Stimulated activated CD8-positive, alpha-beta memory T cell treated with anti-CD3 and anti-CD28 coated beads, Interleukin-7, amount 100 ng/mL, for 48 hours (primary cell): ENCODE data around the gene AUP1.
A peak's percentile ranks its signal among the peaks of the same experiment; 100 is the strongest.
"Not testable (repeated sequence)": the region's sequence is repeated elsewhere in the genome, so short reads cannot be mapped to it uniquely, and the experiment has no call there.

ENCODE experiments used
- DNase-seq, 2 donors: peaks; one replicate each; pipeline ENCODE4 v3.0.0-alpha.2; 2020; ENCODE audit warnings: low read depth in 1 of 2; ENCODE audit errors: extremely low read depth in 1 of 2

The AUP1 gene

DNA sequence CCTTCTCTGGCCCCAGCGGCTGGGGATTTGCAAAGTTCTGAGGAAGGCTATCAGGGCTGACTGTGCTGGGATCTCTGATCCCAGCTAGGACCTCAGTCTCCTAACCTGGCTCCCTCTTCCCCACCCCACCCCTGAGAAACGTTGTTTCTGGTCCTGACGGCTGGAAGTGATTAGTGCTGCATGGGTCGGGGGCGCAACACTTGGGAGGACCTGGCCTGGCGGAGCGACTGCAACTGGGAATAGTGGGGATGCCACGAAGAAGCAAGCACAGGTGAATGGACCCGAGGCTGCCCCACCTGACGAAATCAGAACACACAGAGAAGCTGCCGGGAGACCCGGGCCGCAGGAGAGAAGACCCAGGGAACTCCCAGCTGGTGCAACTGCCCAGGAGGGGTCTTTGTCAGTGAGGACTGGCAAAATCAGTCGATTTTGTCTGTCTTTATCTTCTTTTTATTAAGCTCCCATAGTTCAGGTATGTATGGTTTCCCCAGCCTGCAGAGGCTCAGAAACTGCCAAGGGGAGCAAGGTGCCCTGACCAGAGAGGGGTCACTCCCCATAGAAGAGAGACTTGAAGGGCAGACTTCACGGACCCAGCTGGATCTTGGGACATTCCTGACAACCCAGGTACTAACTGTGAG is 29.4 kb downstream of the AUP1 start:
- DNase-seq: no peak

DNA sequence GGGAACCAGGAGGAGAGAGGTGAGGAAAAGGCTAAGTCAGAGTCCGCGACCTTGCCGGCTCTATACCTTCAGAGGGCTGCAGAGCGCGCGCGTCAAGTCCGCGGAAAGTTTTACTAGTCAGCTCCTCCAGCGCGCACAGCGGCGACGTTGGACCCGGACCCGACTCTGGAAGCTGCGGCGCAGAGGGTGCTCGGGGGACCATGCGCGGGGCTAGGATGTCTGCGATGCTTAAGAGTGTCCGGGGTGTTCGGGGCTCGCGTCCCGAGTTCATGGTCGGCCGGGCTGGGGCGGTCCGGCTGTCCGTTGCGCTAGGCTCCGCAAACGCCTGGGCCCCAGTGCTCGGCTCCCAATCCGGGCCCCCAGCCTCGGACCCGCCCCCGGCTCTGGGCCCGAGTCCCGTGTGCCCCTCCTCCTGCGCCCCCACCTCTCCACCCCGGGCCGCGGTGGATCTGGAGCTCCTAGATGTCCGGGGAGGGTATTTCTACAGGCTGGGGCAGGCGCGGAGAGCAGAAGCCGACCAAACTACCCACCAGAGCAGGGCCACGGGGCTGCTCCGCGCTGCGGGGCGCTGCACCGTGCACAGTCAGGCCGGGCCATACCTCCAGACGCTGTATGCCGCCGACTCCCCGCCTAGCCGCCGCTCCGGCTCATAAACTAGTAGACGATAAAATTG is 30.1 kb downstream of the AUP1 start, which contains the start of gene LBX2:
TSS of gene LBX2 (minus strand) at position 337 of the 673 bp plus-strand sequence. CDS start at position 271, 66 bp downstream.
- DNase-seq: no peak

GRCh38 chr2:74498500-74499266 is 30.8 kb downstream of the AUP1 start:
- DNase-seq: no peak

DNA sequence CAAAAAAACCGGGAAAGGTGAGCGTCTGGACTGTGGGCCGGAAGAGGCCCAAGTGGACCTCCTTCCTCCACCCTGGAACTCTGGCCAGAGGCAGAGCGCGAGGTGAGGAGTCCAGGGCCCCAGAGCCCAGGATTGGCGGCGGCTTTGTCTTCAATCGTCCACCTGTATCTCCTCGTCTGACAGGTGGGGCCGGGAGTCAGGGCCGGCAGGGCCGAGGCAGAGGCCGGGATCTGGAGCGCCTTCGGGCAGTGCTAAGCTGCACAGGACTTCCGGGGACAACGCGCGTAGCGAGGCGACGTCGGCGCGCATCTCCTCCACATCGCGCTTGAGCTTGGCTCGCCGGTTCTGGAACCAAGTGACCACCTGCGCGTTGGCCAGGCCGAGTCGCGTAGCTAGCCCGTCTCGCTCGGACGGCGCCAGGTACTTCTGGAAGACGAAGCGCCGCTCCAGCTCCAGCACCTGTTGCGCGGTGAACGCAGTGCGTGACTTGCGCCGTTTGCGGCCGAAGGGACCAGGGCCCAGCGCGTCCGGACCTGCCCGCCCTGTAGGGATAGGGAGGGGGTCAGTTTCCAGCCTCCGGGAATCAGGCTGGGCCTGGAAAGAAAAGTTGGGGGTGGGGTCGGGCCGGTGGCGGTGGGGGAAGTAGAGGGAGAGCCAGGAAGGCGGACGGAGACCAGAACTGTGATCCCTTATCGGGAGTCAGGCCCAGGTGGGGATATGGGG is 31.6 kb downstream of the AUP1 start:
- DNase-seq: no peak

DNA sequence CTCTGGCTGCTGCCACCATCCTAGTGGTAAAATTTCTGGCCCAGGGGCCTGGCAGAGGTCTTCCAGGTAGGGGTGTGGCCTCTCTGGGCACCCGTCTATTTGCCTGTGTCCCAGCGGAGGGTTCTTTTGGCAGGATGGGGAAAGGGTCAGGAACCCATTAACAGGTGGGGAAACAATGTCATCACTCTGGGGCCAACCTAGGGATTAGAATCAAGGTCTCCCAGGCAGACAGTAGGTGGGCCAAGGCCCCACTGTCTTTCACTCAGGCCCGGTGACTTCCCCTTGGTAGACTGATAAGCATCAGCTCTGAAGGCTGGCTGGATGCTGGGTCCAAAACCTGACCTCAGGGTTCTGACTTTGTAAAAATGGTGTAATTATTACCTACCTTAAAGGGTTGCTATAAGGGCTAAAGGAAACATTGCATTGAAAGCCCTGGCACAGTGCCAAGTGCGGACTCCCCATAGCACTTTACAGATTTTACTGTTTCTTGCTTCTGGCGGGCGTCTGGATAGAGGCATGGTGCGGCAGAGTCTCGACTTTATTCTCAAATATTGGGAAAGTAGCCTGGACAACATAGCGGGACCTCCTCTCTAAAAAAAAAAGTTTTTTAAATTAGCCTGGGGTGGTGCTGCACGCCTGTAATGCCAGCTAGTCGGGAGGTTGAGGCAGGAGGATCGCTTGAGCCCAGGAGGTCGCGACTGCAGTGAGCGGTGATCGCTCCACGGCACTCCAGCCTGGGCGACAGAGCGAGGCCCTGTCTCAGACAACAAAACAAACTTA is 32.3 kb downstream of the AUP1 start:
- no peak for DNase-seq

DNA sequence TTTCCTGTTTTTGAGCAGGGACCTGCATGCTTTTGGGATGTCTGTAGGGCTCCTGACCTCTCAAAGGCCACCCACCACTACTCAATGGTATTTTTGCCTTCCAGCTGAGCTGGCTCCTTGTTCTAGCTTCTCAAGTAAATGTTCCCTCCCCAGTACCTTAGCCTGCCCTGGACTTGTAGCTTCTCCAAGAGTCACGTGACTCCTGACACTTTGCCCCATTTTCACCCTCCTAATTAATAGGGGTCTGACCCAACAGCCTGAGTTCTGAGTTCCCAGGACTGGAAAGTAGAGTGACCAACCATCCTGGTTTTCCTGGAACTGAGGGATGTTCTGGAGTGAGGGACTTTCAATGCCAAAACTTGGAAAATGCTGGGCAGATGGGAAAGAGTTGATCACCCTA is 34.1 kb downstream of the AUP1 start:
- DNase-seq: no peak

DNA sequence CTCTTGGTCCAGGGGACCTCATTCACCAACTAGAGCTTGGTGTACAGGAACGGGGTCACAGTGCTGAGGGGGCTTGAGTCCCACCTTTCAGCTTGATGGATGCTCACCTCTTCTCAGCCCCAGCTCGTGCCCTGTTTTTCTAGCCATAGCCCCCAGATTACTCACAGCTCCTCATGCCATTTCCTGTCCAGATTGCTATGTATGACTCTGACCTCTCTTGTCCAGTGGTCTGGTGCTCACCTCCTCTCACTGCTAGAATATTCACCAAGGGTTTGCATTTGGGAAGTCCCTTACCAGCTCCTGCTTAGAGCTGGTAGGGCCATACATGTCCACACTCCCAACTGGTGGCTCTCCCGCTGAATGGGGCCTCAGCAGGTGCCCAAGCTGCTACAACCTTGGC is 36.0 kb downstream of the AUP1 start:
- no peak for DNase-seq

DNA sequence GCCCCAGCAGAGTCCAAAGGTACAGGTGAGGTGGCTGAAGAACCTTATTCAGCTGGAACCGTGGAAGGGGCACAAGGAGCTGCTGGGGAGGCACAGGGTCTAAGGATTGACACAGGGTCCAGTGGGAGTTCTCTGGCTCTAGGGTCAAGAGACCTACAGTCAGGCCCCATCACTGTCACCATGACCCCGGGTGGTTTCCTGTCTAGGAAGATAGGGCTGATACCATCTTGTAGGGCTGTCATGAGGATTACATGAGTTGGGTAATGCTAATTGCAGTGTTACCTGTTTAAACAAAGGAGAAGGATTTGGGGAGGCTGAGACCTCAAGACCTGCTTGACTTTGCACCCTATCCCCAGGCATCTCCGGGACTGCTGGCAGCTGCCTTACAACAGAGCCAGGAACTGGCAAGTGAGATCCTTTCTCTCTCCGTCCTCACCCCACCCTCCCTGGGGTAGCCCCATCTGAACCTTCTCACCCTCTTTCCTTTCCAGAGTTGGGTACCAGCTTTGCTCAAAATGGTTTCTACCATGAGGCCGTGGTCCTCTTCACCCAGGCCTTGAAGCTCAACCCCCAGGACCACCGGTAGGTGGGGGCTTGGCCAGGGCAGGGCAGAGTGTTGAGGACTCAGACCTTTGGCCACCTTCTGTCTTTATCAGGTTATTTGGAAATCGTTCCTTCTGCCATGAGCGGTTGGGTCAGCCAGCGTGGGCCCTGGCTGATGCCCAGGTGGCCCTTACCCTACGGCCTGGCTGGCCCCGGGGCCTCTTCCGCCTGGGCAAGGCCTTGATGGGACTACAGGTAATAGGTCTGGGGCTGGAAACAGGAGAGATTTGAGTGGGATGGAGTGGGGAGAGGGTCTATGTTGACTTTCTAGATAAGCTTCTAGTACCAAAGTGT is 37.6 kb downstream of the AUP1 start:
- no peak for DNase-seq

DNA sequence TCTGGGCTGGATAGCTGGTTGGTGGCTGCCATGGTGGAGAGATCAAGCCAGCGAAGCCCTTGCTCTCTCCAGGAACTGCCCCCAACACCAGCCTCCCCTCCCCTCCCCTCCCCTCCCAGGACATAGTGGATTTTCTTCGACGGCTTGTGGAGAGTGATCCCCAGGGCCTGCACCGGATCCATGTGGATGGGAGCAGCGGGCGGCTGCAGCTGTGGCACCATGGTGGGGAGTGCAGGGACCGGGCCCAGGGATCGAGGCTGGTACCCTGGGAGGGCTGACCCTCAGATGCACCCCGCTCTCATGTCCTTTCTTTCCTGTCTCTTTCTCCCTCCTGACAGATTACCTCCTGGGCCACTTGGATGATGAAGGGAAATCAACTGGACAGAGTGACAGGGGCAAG is 39.6 kb downstream of the AUP1 start:
- DNase-seq: no peak

GRCh38 chr2:74488643-74489481 is 40.6 kb downstream of the AUP1 start:
- no peak for DNase-seq

DNA sequence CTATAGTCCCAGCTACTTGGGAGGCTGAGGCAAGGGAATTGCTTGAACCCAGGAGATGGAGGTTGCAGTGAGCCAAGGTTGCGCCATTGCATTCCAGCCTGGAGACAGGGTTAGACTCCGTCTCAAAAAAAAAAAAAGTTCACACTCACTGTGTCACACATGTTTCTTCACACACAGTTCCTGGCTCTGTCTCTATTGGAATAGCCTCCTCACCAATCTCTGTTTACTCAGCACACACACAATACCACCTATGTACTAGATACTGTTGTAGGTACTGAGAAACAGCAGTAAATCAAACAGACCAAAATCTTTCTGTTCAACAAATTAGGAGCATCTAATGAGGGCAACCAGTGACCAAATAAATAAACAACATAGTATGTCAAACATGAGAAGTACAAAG is 43.4 kb downstream of the AUP1 start:
- no peak for DNase-seq

DNA sequence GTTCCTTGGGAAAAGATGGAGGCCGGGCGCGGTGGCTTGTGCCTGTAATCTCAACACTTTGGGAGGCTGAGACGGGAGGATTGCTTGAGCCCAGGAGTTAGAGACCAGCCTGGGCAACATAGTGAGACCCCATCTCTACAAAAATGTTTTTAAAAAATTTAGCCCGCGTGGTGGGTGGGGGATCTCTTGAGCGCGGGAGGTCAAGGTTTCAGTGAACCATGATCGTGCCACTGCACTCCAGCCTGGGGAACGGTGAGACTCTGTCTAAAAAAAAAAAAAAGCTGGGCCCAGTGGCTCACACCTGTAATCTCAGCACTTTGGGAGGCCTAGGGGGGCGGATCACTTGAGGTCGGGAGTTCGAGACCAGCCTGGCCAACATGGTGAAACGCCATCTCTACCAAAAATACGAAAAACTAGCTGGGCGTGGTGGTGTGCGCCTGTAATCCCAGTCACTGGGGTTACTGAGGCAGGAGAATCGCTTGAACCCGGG is 45.8 kb downstream of the AUP1 start:
- DNase-seq: not testable (repeated sequence)

DNA sequence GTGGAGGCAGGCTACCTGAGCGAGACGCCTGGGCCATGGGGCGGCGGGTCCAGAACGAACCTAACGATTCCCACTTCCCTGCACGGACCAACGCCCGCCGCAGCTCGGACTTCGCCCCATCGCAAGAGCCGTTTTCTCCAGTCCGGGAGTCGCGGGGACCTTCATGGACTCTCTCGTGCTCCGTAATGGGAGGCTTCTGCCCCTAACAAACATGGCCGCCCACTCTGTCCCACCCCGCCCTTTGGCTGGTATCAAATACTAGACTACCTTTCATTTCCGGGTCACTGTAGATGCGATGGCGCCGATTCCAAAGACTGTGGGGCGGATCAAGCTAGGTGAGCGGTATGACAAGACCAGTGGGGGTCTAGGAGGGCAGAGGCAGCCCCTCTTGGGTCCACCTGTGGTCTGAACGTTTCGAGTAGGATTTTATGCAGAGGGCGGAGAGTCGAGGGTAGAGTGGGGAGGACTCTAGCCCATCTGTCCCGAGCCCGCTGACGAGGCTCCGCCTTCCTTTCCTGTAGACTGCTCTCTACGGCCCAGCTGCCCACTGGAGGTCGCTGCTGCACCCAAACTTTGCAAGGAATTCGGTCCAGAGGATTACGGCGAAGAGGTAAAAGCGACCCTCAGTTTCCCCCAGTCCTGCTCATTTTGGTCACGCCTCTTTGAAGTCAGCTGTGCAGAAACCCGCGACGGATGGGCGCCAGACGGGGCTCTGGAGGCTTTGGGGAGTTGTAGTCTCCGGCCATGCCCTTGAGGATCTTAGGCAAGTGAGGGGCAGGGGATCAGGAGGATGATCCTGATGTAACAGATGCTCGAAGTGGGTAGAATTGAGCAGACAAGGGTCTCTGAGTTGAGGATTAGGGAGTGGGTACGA is 46.5 kb downstream of the AUP1 start, which contains the start of the genes CCDC142 and TTC31:
TSS of gene CCDC142 (minus strand) at position 198 of the 874 bp plus-strand sequence. CDS start at position 37, 161 bp downstream.
TSS of gene TTC31 (plus strand) at position 281 of the 874 bp plus-strand sequence. CDS start at position 296, 15 bp downstream.
- peak; percentile 77 to 93 for DNase-seq

DNA sequence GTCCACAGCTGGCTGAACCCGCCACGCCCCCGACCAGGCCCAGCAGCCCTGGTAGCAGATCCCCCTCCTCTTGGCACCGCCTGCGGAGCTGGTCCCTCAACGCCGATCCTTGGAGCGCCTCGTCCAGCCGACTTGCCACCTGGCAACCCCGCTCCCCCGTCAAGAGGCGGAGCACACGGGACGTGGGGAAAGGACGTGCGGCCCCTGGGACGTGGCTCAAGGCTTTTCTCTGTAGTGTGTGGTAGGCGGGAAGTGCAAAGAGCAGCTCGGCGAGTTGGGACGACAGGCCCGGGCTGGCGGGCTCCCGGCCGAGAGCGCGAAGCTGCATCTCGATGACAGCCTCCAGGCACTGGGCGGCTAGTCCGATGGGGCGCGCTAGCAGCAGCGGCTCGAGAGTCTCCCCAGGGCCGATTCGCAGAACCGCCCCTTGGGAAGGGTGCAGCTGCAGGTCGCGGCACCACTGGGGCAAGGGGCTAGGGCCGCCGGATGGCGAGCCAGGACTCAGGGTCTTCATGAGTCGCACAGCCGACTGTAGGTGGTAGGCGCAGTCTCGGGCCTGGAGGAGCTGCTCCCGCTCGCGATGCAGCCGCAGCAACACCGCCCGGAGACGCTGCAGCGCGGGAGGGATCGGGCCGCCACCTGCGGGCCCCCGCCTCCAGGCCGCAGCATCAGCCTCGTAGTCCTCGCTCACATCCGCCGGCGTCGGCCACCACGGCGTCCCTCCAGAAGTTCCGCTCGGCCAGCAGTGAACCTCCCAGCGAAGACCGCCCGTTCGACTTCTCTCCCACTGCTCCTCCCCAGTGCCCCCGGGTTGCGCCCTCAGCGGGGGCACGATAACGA is 47.3 kb downstream of the AUP1 start:
- DNase-seq: peak in 1 of 2 donors; percentile 39

DNA sequence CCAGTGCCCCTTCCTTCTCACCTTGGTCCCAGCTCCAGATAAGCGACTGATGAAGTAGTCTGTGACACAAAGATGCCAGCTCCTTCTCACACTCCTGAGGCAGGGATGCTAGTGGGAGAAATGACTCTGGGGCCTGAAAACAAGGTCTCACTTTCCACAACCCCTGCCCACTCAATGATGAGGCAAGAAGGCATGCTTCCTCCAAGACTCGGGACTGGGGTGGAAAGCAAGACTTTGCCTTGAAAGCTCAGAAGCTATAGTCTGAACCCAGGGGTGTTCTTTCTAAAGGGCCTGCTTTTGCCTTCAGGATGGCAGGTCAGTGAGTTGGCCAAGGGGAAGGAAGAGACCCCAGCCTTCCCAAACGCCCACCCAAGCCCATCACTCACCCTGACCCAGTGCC is 48.1 kb downstream of the AUP1 start:
- no peak for DNase-seq
